Fibroblast of lung (primary cell): Measurements from ENCODE around the gene ADM. TPM values are rescaled to one million over a fixed set of nuclear protein-coding genes. Genes with fewer than 3 reads are reported as not detected.

Source experiments
- DNase-seq, 2 donors: peaks; one replicate each; pipeline versions ENCODE4 v3.0.0 to v3.0.0-alpha.2; 2010; ENCODE audit warnings: low read depth in 2 of 2
- H2AFZ ChIP-seq: 2 replicates; pipeline ENCODE4 v1.5.1; 2012; ENCODE audit warnings: low read length, control low read depth, inconsistent platforms
- H3K27ac ChIP-seq: 2 replicates; pipeline ENCODE4 v1.5.1; 2011; ENCODE audit warnings: low read length, control low read depth; ENCODE audit not compliant: insufficient read depth
- H3K27me3 ChIP-seq: 2 replicates; pipeline ENCODE4 v1.5.1; 2011; ENCODE audit warnings: mild to moderate bottlenecking, low read length; ENCODE audit not compliant: control insufficient read depth, insufficient read depth
- H3K36me3 ChIP-seq: 2 replicates; pipeline ENCODE4 v1.5.1; 2011; ENCODE audit warnings: low read length; ENCODE audit not compliant: control insufficient read depth, insufficient read depth
- H3K4me1 ChIP-seq: 2 replicates; pipeline ENCODE4 v1.5.1; 2011; ENCODE audit warnings: low read length; ENCODE audit not compliant: control insufficient read depth, insufficient read depth; ENCODE audit errors: extremely low read depth
- H3K4me2 ChIP-seq: 2 replicates; pipeline ENCODE4 v1.5.1; 2011; ENCODE audit warnings: low read length, control low read depth; ENCODE audit not compliant: insufficient read depth; ENCODE audit errors: extremely low read depth
- H3K4me3 ChIP-seq, 4 experiments: fragments of 200-600 bp in 1 of 4; sonication (generic) in 1 of 4; replicated peaks in 1 of 4; 2 replicates each; pipeline ENCODE4 v1.5.1; 2011 to 2016; ENCODE audit warnings: low read length in 4 of 4, low read depth in 3 of 4, mild to moderate bottlenecking in 3 of 4, control low read depth in 2 of 4, inconsistent platforms in 1 of 4, mixed read lengths in 1 of 4; ENCODE audit not compliant: insufficient read depth in 1 of 4; ENCODE audit errors: control extremely low read depth in 1 of 4
- H3K79me2 ChIP-seq: 2 replicates; pipeline ENCODE4 v1.5.1; 2012; ENCODE audit warnings: mild to moderate bottlenecking, low read length, inconsistent platforms; ENCODE audit not compliant: control insufficient read depth, insufficient read depth
- H3K9ac ChIP-seq: 2 replicates; pipeline ENCODE4 v1.5.1; 2011; ENCODE audit warnings: mild to moderate bottlenecking, low read length, control low read depth; ENCODE audit not compliant: insufficient read depth
- H3K9me3 ChIP-seq: 2 replicates; pipeline ENCODE4 v1.5.1; 2012; ENCODE audit warnings: low read depth, low read length; ENCODE audit not compliant: control insufficient read depth, insufficient read depth
- H4K20me1 ChIP-seq: 2 replicates; pipeline ENCODE4 v1.5.1; 2011; ENCODE audit warnings: low read length; ENCODE audit not compliant: control insufficient read depth, insufficient read depth; ENCODE audit errors: extremely low read depth
- CTCF ChIP-seq, 2 donors: IDR thresholded peaks in 1 of 2; conservative IDR thresholded peaks in 1 of 2; 1 replicate in 1 of 2; 2 replicates in 1 of 2; pipeline ENCODE4 v1.5.1; 2011 to 2012; ENCODE audit warnings: low read length in 2 of 2, control low read depth in 1 of 2, inconsistent platforms in 1 of 2, low read depth in 1 of 2, mild to moderate bottlenecking in 1 of 2
- EZH2 ChIP-seq: IDR thresholded peaks from 2 replicates; pipeline ENCODE4 v1.5.1; 2012; ENCODE audit warnings: low read length, control low read depth, mild to moderate bottlenecking; ENCODE audit errors: missing control alignments
- polyA plus RNA-seq, 2 donors: library from polyadenylated mRNA; depleted of rRNA in 1 of 2; stranded (reverse) in 1 of 2; unstranded in 1 of 2; fragments of >200 nt; gene quantifications; 2 replicates each; pipeline ENCODE4 v1.2.1, GENCODE V29; 2011 to 2012; ENCODE audit warnings: missing spikeins in 1 of 2
- total RNA-seq: library from RNA; depleted of rRNA; stranded (reverse); fragments of >200 nt; gene quantifications from 2 replicates; pipeline ENCODE4 v1.2.1, GENCODE V29; 2014

The ADM gene
- total and polyA plus RNA-seq, 2 donors (not counting 1 experiment from before 2014, with no cell fraction given): 989 to 1,010 TPM

- Histone ChIP-seq H3K79me2 (peaks cover 12% of the 10 kb centered on the region), H3K9me3 (no peaks in the 10 kb centered on the region), H3K27ac (no peak overlapping the region), H4K20me1 (no peaks in the 10 kb centered on the region), H3K4me3 (no peak overlapping the region), H3K36me3 (no peaks in the 10 kb centered on the region), H3K27me3 (no peaks in the 10 kb centered on the region), H3K9ac (no peak overlapping the region), H2AFZ (no peak overlapping the region), H3K4me1 (no peaks in the 10 kb centered on the region), H3K4me2 (no peak overlapping the region)
- TF ChIP-seq EZH2 (no peak), CTCF (conservative IDR thresholded peaks at IDR 0.05 in 1 of 2, IDR thresholded peaks at IDR 0.05 in 1 of 2; ENCODE audit: low read depth in 1 of 2, low read length in 2 of 2) (no peak)
- no peak for DNase-seq
Measured at GRCh38 chr11:10275714-10276113, 29.2 kb upstream of the ADM start.

- Histone ChIP-seq H3K27me3 (no peaks in the 10 kb centered on the region), H4K20me1 (no peaks in the 10 kb centered on the region), H3K9ac (no peak overlapping the region), H3K36me3 (no peaks in the 10 kb centered on the region), H3K4me3 (no peak overlapping the region), H3K4me1 (peaks cover 2% of the 10 kb centered on the region), H3K79me2 (peaks cover 44% of the 10 kb centered on the region), H3K4me2 (no peak overlapping the region), H3K9me3 (no peaks in the 10 kb centered on the region), H2AFZ (no peak overlapping the region), H3K27ac (no peak overlapping the region)
- no peak for TF ChIP-seq CTCF (conservative IDR thresholded peaks at IDR 0.05 in 1 of 2, IDR thresholded peaks at IDR 0.05 in 1 of 2; ENCODE audit: low read depth in 1 of 2, low read length in 2 of 2)
- no peak for TF ChIP-seq EZH2
- DNase-seq: no peak
Measured at GRCh38 chr11:10282117-10282516, 22.8 kb upstream of the ADM start.

- Histone ChIP-seq H3K9ac (no peak overlapping the region), H4K20me1 (no peaks in the 10 kb centered on the region), H2AFZ (no peak overlapping the region), H3K36me3 (no peaks in the 10 kb centered on the region), H3K9me3 (no peaks in the 10 kb centered on the region), H3K4me3 (no peak overlapping the region), H3K4me1 (peaks cover 3% of the 10 kb centered on the region), H3K4me2 (no peak overlapping the region), H3K27me3 (no peaks in the 10 kb centered on the region), H3K27ac (no peak overlapping the region), H3K79me2 (peaks cover 59% of the 10 kb centered on the region)
- no peak for DNase-seq
- TF ChIP-seq CTCF (conservative IDR thresholded peaks at IDR 0.05 in 1 of 2, IDR thresholded peaks at IDR 0.05 in 1 of 2; ENCODE audit: low read depth in 1 of 2, low read length in 2 of 2) (no peak), EZH2 (no peak)
Measured at GRCh38 chr11:10283991-10284390, 20.9 kb upstream of the ADM start.
